GM12875 (cell line): ENCODE data around the gene CELF5.
"Not testable (repeated sequence)": the region's sequence is repeated elsewhere in the genome, so short reads cannot be mapped to it uniquely, and the experiment has no call there.

Experiments
- H3K4me3 ChIP-seq: one replicate; pipeline ENCODE4 v1.5.1; 2011; ENCODE audit warnings: low read depth, low read length, control low read depth
- CTCF ChIP-seq: IDR thresholded peaks from 2 replicates; pipeline ENCODE4 v1.5.1; 2011; ENCODE audit warnings: low read depth, mild to moderate bottlenecking, control low read depth, inconsistent platforms, low read length, moderate library complexity, borderline replicate concordance; ENCODE audit not compliant: insufficient read depth

Gene CELF5

GRCh38 chr19:3283246-3283751 lies 58.8 kb downstream of the CELF5 start:
- no peak overlapping the region for H3K4me3 ChIP-seq
- no peak for TF ChIP-seq CTCF

GRCh38 chr19:3283886-3284657 lies 59.6 kb downstream of the CELF5 start:
- TF ChIP-seq CTCF, result no peak
- H3K4me3 ChIP-seq, result no peak overlapping the region

GRCh38 chr19:3284759-3285646 lies 60.5 kb downstream of the CELF5 start:
- no peak for TF ChIP-seq CTCF
- no peak overlapping the region for H3K4me3 ChIP-seq

GRCh38 chr19:3285647-3286176 lies 61.3 kb downstream of the CELF5 start:
- no peak overlapping the region for H3K4me3 ChIP-seq
- no peak for TF ChIP-seq CTCF

- no peak for TF ChIP-seq CTCF
These were observed 63.4 kb downstream of the CELF5 start for GRCh38 chr19:3287814-3288213.

GRCh38 chr19:3288437-3288836 lies 64.0 kb downstream of the CELF5 start:
- not testable (repeated sequence) for H3K4me3 ChIP-seq

More at GRCh38 chr19:3287814-3288213, 63.4 kb downstream of the CELF5 start:
- H3K4me3 ChIP-seq, result no peak overlapping the region

- H3K4me3 ChIP-seq, result no peak overlapping the region
- TF ChIP-seq CTCF, result no peak
These were observed 65.6 kb downstream of the CELF5 start for GRCh38 chr19:3289971-3290569.

GRCh38 chr19:3290858-3291257 lies 66.4 kb downstream of the CELF5 start:
- not testable (repeated sequence) for H3K4me3 ChIP-seq
